OCI-LY7 (cell line): ENCODE data around the gene POLD2. TPM values are rescaled to one million over a fixed set of nuclear protein-coding genes. Genes with fewer than 3 reads are reported as not detected.

Source experiments
- BruUV-seq: library from RNA; stranded (reverse); fragments of 400-500 nt; replicated peaks from 2 replicates; lab custom pipeline; 2021; lab: Mats Ljungman, UMichigan
- CTCF ChIA-PET: fragments of 300-600 bp; sonication (Branson Sonifier 250); formaldehyde crosslinking; loops from one replicate; lab custom pipeline; 2022; ENCODE audit warnings: antibody characterized with exemption; ENCODE audit not compliant: unreplicated experiment; lab: Charles Lee
- POLR2A ChIA-PET: fragments of 300-600 bp; sonication (Branson Sonifier 250); formaldehyde crosslinking; loops from one replicate; lab custom pipeline; 2022; ENCODE audit warnings: antibody characterized with exemption; lab: Charles Lee
- DNase-seq: peaks from one replicate; pipeline ENCODE4 v3.0.0-alpha.2; 2015; ENCODE audit warnings: low spot score
- H2AFZ ChIP-seq: fragments of 200-600 bp; sonication (generic), shearing (Covaris generic); 2 replicates; pipeline ENCODE4 v1.6.1; 2014; ENCODE audit warnings: mild to moderate bottlenecking, antibody characterized with exemption, low read length, moderate library complexity
- H3K27ac ChIP-seq: fragments of 200-600 bp; sonication (generic); 2 replicates; pipeline ENCODE4 v1.5.1; 2014; ENCODE audit warnings: mixed run types, low read depth, mild to moderate bottlenecking, moderate library complexity, low read length, inconsistent platforms; ENCODE audit not compliant: poor library complexity, severe bottlenecking
- H3K36me3 ChIP-seq: fragments of 200-600 bp; sonication (generic); 2 replicates; pipeline ENCODE4 v1.6.1; 2014; ENCODE audit warnings: mild to moderate bottlenecking, antibody characterized with exemption, low read length, moderate library complexity, mixed read lengths; ENCODE audit not compliant: insufficient read depth
- H3K4me1 ChIP-seq: fragments of 200-600 bp; sonication (generic); 2 replicates; pipeline ENCODE4 v1.5.1; 2014; ENCODE audit warnings: mild to moderate bottlenecking, low read length; ENCODE audit not compliant: insufficient read depth, poor library complexity, severe bottlenecking
- H3K4me2 ChIP-seq: fragments of 200-600 bp; sonication (generic); 2 replicates; pipeline ENCODE4 v1.6.1; 2014; ENCODE audit warnings: mild to moderate bottlenecking, low read length
- H3K4me3 ChIP-seq: fragments of 200-600 bp; sonication (generic); 2 replicates; pipeline ENCODE4 v1.5.1; 2014; ENCODE audit warnings: mild to moderate bottlenecking, low read depth, low read length; ENCODE audit not compliant: poor library complexity, severe bottlenecking
- H3K79me2 ChIP-seq: fragments of 200-600 bp; sonication (generic); 2 replicates; pipeline ENCODE4 v1.6.1; 2016; ENCODE audit warnings: low read depth, mild to moderate bottlenecking, low read length, moderate library complexity, mixed read lengths; ENCODE audit not compliant: insufficient read depth
- H3K9me2 ChIP-seq: fragments of 200-600 bp; sonication (generic); 2 replicates; pipeline ENCODE4 v1.6.1; 2016; ENCODE audit warnings: mild to moderate bottlenecking, low read length, mixed read lengths; ENCODE audit not compliant: insufficient read depth
- H3K9me3 ChIP-seq: fragments of 200-600 bp; sonication (generic); 2 replicates; pipeline ENCODE4 v1.6.1; 2014; ENCODE audit warnings: mild to moderate bottlenecking, mixed run types, low read length, mixed read lengths
- H4K20me1 ChIP-seq: fragments of 200-600 bp; sonication (generic); 2 replicates; pipeline ENCODE4 v1.6.1; 2014; ENCODE audit warnings: mild to moderate bottlenecking, antibody characterized with exemption, low read length, moderate library complexity, mixed read lengths; ENCODE audit not compliant: insufficient read depth
- CTCF ChIP-seq: fragments of 200-600 bp; sonication (generic); conservative IDR thresholded peaks from 2 replicates; pipeline ENCODE4 v1.5.1; 2014; ENCODE audit warnings: mild to moderate bottlenecking, antibody characterized with exemption, low read length, moderate library complexity, mixed read lengths
- EZH2phosphoT487 ChIP-seq: fragments of 200-600 bp; sonication (generic); IDR thresholded peaks from 2 replicates; pipeline ENCODE4 v1.6.1; 2018; ENCODE audit warnings: low read depth, borderline replicate concordance, mild to moderate bottlenecking, mixed run types, antibody characterized with exemption, low read length, moderate library complexity, mixed read lengths
- intact Hi-C: fragments of 100-400 bp; cut with micrococcal nuclease; formaldehyde crosslinking; loops from one replicate; pipeline ENCODE4 v1.10.0; 2022; ENCODE audit not compliant: unreplicated experiment
- total RNA-seq, 2 experiments: library from RNA; depleted of rRNA in 1 of 2; stranded (reverse); fragments of >200 nt in 1 of 2; shearing (Covaris generic) in 1 of 2; gene quantifications; 2 replicates each; pipeline ENCODE4 v1.2.3, GENCODE V29; 2014 to 2022

The POLD2 gene
- total RNA-seq, 2 experiments from 2014 or later, result 230 to 261 TPM

DNA sequence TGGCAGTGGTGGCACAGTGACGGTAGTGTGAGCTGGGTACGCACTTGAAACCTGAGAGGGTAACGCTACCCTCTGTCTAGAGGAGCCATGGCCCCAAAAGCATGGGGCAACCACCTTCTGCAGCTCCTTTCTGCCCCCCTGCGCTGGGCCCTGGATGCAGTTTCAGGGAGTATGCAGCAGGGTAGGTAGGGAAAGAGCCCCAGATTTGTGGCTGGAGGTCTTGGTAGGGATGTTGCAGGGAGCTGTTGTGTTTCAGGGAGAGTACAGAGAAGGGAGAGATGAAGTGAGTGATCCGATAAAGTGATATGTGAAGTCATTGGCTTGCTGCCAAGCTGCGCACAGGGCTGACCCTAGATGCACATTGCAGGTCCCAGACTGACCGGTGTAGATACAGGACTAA, 55.3 kb downstream of the POLD2 start:
- Histone ChIP-seq H3K79me2 (no peaks in the 10 kb centered on the region), H3K27ac (no peak overlapping the region), H4K20me1 (no peaks in the 10 kb centered on the region), H3K4me2 (no peak overlapping the region), H3K4me3 (no peak overlapping the region), H3K9me2 (no peaks in the 10 kb centered on the region), H2AFZ (no peak overlapping the region), H3K4me1 (peaks cover 18% of the 10 kb centered on the region), H3K36me3 (peaks cover 25% of the 10 kb centered on the region), H3K9me3 (no peaks in the 10 kb centered on the region)
- ChIA-PET CTCF (no interaction called here), POLR2A (interaction anchor here (0.7 to 1.6 kb wide), 4 partner anchors 21 to 150 kb away, joined by 3 to 5 read pairs (median 4); no protein-coding TSS in a partner anchor)
- no TSS peak for BruUV-seq
- no peak for DNase-seq
- intact Hi-C loops, result no loop called here
- TF ChIP-seq EZH2phosphoT487 (no peak), CTCF (0 out of 2 replicates have a peak, but pooled peaks have one; percentile 15)

DNA sequence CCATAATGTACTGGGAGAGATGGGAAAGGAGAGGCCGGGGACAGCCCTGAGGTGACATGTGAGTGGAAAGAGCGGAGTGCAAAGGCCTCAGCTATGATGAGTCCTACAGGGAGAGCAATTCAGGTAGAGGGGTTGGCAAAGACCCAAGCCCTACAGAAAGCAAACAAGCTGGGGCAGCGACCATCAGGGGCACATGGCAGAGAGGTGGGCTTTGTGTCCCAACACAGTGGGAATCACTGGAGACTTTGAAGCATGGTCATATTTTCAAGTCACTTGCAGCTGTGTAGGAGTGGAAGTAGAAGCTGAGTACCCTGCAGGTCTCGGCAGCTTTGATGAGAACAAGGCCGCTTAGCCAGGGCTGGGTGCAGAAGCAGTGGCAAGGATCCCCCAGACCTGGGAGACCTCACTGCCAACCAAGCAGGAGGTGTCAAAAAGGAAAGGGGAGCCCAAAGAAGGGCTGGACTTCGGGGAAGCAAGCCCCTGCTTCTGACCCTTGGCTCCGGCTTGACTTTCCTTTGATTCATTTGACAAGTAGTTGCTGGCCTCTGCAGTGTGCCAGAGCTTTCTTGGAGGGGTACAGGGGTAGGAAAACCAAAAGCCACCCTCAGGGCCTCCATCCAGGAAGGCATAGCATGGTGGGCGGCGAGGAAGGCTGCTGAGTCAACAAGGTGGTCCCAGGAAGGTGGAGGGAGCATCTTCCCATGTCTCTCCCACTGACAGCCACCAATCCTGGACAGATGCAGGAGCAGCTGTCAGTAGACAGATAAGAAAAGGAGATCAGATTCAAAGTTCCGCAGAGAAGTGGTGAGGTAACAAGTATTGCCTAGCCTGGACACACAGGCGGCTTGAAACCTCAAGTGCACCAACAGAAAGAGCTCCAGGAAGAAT, 56.0 kb downstream of the POLD2 start:
- no peaks in the 10 kb centered on the region for H3K79me2 ChIP-seq
- no TSS peak for BruUV-seq
- no peak overlapping the region for H3K4me3 ChIP-seq
- no peaks in the 10 kb centered on the region for H4K20me1 ChIP-seq
- TF ChIP-seq EZH2phosphoT487, result no peak
- TF ChIP-seq CTCF, result no peak
- no peaks in the 10 kb centered on the region for H3K9me3 ChIP-seq
- intact Hi-C loops, result no loop called here
- no peak overlapping the region for H3K4me2 ChIP-seq
- H3K4me1 ChIP-seq, result peaks cover 11% of the 10 kb centered on the region
- no peak overlapping the region for H2AFZ ChIP-seq
- no peak overlapping the region for H3K27ac ChIP-seq
- ChIA-PET POLR2A (interaction anchor here (0.6 to 1.6 kb wide), 6 partner anchors 9 to 151 kb away, joined by 3 to 5 read pairs (median 4); no protein-coding TSS in a partner anchor), CTCF (no interaction called here)
- H3K9me2 ChIP-seq, result no peaks in the 10 kb centered on the region
- DNase-seq, result no peak
- peaks cover 25% of the 10 kb centered on the region for H3K36me3 ChIP-seq
